KOPT-K1 (cell line): ENCODE data around the gene COCH.
"Not testable (repeated sequence)": the region's sequence is repeated elsewhere in the genome, so short reads cannot be mapped to it uniquely, and the experiment has no call there.

Experiments
- H3K27ac ChIP-seq: fragments of 200-600 bp; sonication (generic); 2 replicates; pipeline ENCODE4 v1.5.1; 2016; ENCODE audit warnings: antibody characterized with exemption, mild to moderate bottlenecking, low read depth, low read length; ENCODE audit not compliant: poor library complexity, severe bottlenecking
- H3K36me3 ChIP-seq: fragments of 200-600 bp; sonication (generic); 2 replicates; pipeline ENCODE4 v1.5.1; 2017; ENCODE audit warnings: antibody characterized with exemption, mild to moderate bottlenecking, low read length, moderate library complexity; ENCODE audit not compliant: insufficient read depth
- H3K9me3 ChIP-seq: fragments of 200-600 bp; sonication (generic); 2 replicates; pipeline ENCODE4 v1.5.1; 2017; ENCODE audit warnings: antibody characterized with exemption, low read length, mild to moderate bottlenecking; ENCODE audit not compliant: insufficient read depth, poor library complexity, severe bottlenecking

COCH gene

DNA sequence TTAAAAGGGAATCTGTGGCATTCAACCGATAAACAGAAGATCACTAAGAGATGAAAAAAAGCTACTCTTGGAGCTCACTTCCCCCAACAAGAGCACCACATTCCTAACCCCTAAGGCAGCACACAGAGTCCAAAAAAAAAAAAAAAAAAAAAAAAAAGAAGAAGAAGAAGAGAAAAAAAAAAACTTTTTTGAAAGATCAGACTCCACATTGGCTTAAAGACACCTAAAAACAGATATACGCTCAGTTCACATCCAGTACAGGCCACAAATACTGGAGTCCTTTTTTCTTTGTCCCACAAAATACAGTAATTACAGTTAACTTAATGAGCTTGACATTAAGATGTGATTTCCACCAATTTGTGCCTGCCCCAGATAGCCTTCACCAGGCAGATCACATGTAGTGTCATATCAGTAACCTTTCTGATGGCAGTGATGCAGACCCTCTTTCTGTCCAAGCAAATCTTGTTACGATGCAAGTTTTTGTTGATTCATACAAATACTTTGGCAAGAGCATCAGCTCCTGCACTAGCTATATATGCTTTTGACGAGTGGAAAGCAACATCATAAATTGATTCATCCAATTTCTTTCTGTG lies 20.7 kb downstream of the COCH start:
- no peak overlapping the region for H3K27ac ChIP-seq

GRCh38 chr14:30896435-30896834 lies 22.1 kb downstream of the COCH start:
- no peaks in the 10 kb centered on the region for H3K9me3 ChIP-seq
- no peak overlapping the region for H3K27ac ChIP-seq
- peaks cover 75% of the 10 kb centered on the region for H3K36me3 ChIP-seq

More for the DNA sequence above, 20.7 kb downstream of the COCH start:
- Histone ChIP-seq H3K36me3 (peaks cover 62% of the 10 kb centered on the region), H3K9me3 (no peaks in the 10 kb centered on the region)

DNA sequence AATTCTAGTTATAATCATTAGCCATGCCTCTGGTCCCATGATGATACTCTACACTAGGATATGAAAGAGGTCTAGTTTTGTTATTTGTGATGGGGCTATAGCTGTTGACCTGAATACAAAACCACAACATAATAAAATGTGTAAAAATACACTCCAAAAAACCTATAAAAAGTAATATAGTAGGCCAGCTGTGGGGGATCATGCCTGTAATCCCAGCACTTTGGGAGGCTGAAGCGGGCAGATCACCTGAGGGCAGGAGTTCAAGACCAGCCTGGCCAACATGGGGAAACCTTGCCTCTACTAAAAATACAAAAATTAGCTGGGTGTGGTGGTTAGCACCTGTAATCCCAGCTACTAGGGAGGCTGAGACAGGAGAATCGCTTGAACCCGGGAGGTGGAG lies 22.8 kb downstream of the COCH start:
- peaks cover 81% of the 10 kb centered on the region for H3K36me3 ChIP-seq
- not testable (repeated sequence) for H3K27ac ChIP-seq, H3K9me3 ChIP-seq

DNA sequence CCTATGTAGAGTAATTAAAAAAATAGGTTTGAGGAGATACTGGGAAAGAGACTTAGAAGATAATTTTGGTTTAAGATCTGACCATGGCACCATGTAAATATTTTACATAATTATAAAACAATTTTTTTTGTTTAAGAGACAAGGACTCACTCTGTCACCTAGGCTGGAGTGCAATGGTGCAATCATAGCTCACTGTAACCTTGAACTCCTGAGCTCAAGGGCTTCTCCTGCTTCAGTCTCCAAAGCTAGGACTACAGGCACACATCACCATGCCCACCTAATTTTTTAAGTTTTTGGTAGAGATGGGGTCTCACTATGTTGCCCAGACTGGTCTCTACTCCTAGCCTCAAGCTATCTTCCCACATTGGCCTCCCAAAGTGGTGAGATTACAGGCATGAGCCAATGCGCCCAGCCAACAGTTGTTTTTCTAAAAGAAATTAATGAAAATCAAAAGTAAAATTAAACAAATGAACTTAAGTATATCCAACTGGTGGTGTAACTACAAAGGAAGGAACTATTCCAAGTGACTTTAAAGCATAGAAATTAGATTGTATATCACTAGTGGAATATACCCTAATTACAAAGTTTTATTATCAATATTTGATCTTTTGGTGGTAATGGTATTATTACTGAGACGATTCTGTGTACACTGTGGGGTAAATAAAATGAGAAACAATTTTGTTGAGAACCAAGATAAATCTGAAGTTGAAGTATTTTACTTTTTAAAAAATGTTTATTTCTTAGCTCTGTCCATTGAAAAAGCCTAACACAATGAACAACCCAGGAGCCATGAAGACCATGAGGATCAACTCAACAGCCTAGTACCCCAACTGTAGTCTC lies 29.1 kb downstream of the COCH start:
- Histone ChIP-seq H3K36me3 (peaks cover 82% of the 10 kb centered on the region), H3K27ac (no peak overlapping the region), H3K9me3 (no peaks in the 10 kb centered on the region)

DNA sequence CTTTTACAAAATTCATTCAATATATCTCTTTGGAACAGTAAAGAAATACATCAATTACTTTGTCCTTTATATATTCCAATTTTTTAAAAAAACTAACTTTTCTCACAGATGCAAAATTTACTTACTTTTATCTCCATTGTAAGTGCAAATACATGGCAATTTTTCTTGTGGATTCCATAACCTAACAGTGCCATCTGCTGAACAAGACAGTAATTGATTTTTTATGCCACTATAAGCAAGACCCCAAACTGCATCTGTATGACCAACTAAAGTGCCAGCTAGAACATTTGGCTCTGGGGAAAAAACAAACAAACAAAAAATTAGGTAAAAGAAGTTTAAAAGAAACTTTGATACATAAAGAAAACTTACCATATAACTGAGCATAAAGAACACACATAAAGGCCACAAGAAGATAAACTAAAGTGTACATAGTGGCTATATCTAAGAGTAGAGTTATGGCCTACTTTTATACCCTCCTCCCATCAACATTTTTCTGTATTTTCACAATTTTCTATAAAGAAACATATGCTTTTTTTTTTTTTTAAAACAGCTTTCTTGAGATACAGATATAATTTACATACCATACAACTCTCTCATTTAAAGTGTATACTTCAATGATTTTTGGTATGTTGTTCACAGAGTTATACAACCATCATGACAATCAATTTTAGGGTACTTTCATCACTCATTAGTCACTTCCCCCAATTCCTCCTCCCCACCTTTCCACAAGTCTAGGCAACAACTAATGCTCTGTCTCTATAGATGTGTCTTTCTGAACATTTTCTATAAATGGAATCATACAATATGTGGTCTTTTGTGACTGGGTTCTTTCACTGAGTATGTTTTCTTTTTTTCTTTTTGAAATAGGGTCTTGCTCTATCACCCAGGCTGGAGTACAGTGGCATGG lies 32.6 kb downstream of the COCH start:
- Histone ChIP-seq H3K27ac (no peak overlapping the region), H3K36me3 (peaks cover 86% of the 10 kb centered on the region), H3K9me3 (no peaks in the 10 kb centered on the region)

DNA sequence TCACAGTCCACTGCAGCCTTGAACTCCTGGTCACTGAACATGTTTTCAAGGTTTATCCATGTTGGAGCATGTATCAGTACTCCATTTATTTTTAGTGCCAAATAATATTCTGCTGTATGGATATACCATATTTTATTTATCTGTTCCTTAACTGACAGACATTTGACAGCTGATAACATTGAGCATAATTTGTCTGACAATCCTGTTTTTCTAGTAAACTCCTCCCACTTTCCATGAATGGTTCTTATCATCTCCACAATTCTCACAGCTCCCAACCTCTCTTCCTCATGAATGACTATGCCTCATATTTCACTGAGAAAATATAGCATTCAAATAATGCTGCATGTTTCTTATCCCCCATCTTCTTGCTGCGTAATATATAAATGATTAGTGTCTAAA lies 33.3 kb downstream of the COCH start:
- Histone ChIP-seq H3K9me3 (no peaks in the 10 kb centered on the region), H3K36me3 (peaks cover 85% of the 10 kb centered on the region), H3K27ac (no peak overlapping the region)

- H3K36me3 ChIP-seq, result peaks cover 84% of the 10 kb centered on the region
- H3K9me3 ChIP-seq, result no peaks in the 10 kb centered on the region
These were observed 34.5 kb downstream of the COCH start for GRCh38 chr14:30908826-30909225.

DNA sequence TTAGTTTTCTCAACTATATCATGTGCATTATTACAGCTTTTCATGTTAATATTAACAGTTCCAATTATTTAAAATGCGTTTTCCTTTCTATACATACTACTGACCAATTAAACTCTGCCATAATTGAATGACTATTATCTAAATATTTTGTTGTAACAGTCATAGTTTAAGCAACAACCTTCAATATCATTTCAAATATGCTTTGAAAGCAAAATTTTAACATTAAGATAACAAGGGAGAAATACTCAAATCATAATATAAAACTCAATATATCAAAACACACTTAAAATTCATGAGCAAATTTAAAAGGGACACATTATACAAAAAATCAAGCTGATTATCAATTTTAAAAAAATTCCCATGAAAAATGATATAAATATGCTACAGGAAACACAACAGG lies 40.5 kb downstream of the COCH start:
- no peaks in the 10 kb centered on the region for H3K9me3 ChIP-seq
- H3K36me3 ChIP-seq, result peaks cover 29% of the 10 kb centered on the region
- H3K27ac ChIP-seq, result no peak overlapping the region

More at GRCh38 chr14:30908826-30909225, 34.5 kb downstream of the COCH start:
- no peak overlapping the region for H3K27ac ChIP-seq

DNA sequence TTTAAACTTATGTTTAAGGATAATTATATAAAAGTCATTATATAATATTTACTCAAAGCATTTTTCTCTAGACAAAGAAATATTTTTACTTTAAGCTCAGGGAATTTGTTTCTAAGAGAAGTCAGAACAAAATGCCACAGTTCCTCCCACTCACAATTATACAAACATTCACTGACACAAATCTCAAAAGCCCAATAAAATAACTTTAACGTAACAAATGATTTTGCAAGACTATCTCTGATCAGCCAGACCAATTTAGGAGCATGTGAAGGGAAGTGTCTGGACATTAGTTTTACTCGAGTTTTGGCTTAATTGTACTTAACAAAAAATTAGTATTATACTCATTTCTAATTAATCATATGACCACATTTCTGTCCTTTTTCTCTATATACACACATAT lies 41.2 kb downstream of the COCH start:
- peaks cover 23% of the 10 kb centered on the region for H3K36me3 ChIP-seq
- H3K9me3 ChIP-seq, result no peaks in the 10 kb centered on the region
- H3K27ac ChIP-seq, result no peak overlapping the region

- peaks cover 30% of the 10 kb centered on the region for H3K36me3 ChIP-seq
- no peaks in the 10 kb centered on the region for H3K9me3 ChIP-seq
- no peak overlapping the region for H3K27ac ChIP-seq
These were observed 46.9 kb downstream of the COCH start for GRCh38 chr14:30921305-30921704.

- H3K36me3 ChIP-seq, result peaks cover 30% of the 10 kb centered on the region
- no peaks in the 10 kb centered on the region for H3K9me3 ChIP-seq
- no peak overlapping the region for H3K27ac ChIP-seq
These were observed 47.4 kb downstream of the COCH start for GRCh38 chr14:30921788-30922187.

- H3K36me3 ChIP-seq, result peaks cover 25% of the 10 kb centered on the region
These were observed 50.9 kb downstream of the COCH start for GRCh38 chr14:30925254-30925653.

GRCh38 chr14:30928462-30928861 lies 54.1 kb downstream of the COCH start:
- H3K36me3 ChIP-seq, result peaks cover 24% of the 10 kb centered on the region
- no peak overlapping the region for H3K27ac ChIP-seq
- H3K9me3 ChIP-seq, result no peaks in the 10 kb centered on the region

More at GRCh38 chr14:30925254-30925653, 50.9 kb downstream of the COCH start:
- Histone ChIP-seq H3K9me3 (no peaks in the 10 kb centered on the region), H3K27ac (no peak overlapping the region)

DNA sequence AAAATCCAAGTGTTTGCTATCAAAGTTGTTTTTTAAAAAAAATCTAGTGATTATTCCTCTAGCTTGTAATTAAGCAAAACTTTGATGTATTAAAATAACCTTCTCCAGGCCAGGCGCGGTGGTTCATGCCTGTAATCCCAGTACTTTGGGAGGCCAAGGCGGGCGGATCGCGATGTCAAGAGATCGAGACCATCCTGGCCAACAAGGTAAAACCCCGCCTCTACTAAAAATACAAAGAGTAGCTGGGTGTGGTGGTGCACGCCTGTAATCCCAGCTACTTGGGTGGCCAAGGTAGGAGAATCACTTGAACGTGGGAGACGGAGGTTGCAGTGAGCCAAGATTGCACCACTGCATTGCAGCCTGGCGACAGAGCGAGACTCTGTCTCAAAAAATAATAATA lies 59.6 kb downstream of the COCH start:
- not testable (repeated sequence) for H3K9me3 ChIP-seq, H3K27ac ChIP-seq
- peaks cover 56% of the 10 kb centered on the region for H3K36me3 ChIP-seq

GRCh38 chr14:30935445-30935844 lies 61.1 kb downstream of the COCH start:
- Histone ChIP-seq H3K9me3 (no peaks in the 10 kb centered on the region), H3K27ac (no peak overlapping the region), H3K36me3 (peaks cover 65% of the 10 kb centered on the region)
